Glomerular visceral epithelial cell (primary cell): ENCODE data around the gene CA5A.
"Not testable (repeated sequence)": the region's sequence is repeated elsewhere in the genome, so short reads cannot be mapped to it uniquely, and the experiment has no call there.

Source experiments
- DNase-seq: peaks from one replicate; pipeline ENCODE4 v3.0.0-alpha.2; 2016; ENCODE audit errors: extremely low spot score

CA5A gene

GRCh38 chr16:87947356-87948118 is 11.2 kb upstream of the CA5A start:
- DNase-seq = no peak

DNA sequence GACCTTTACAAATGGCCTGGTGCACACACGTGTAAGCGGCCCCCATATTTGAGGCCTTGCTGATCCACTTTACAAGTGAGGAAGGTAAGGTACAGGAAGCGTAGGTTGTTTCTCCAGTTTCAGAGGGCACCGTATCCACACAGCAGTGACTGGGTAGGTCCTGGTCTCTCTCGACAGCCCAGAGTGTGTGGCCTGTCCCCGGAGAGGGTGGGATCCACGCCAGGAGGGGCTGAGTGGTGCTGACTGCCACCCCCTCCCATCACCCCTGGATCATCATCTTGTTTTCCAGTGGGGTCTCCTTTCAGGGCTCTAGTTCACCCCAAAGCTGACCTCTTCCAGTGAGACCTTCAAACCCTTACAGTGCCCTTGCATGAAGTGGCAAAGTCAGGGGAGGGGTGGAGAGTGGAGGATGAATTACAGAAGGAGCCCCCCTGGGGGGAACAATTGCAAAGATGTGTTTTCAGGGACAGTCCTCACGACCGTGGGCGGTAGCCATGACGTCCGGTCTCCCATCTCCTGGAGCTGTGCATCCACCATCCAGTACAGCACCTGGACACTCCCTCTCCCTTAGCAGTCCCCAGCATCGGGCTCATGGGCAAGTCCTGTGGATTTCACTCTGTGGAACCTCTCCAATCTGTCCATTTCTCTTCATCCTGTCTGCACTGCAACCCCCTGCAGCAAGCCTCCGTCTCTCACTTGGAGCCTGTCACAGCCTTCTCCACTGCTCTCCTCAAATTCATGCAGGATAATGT is 10.4 kb upstream of the CA5A start:
- DNase-seq = no peak

GRCh38 chr16:87945351-87946042 is 9.2 kb upstream of the CA5A start:
- no peak for DNase-seq

DNA sequence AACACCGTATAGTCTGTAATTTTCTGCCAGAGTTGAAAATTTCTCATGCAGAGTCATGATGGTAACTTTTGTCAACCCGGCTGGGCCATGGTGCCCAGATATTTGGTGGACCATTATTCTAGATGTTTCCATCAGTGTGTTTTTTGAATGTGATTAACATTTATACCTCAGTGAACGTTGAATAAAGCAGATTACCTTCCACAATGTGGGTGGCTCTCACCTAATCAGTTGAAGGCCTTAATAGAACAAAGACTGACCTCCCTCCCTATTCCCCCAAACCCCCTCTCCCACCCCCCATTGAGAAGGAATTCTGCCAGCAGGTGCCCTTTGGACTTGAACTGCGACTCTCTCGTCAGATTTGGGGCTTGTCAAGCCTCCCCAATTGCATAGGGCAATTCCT is 6.4 kb upstream of the CA5A start:
- no peak for DNase-seq

- no peak for DNase-seq
These were observed 3.5 kb upstream of the CA5A start for GRCh38 chr16:87939562-87940423.

- no peak for DNase-seq
These were observed 2.2 kb upstream of the CA5A start for GRCh38 chr16:87938412-87938949.

DNA sequence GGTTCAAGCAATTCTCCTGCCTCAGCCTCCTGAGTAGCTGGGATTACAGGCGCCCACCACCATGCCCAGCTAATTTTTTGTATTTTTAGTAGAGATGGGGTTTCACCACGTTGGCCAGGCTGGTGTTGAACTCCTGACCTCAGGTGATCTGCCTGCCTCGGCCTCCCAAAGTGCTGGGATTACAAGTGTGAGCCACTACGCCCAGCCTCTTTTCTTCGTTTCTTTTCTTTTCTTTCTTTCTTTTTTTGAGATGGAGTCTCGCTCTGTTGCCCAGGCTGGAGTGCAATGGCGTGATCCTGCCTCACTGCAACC is 858 bp upstream of the CA5A start:
- DNase-seq = not testable (repeated sequence)

- DNase-seq = not testable (repeated sequence)
These were observed 334 bp downstream of the CA5A start for GRCh38 chr16:87936016-87936374.

- DNase-seq = not testable (repeated sequence)
These were observed 1.4 kb downstream of the CA5A start for GRCh38 chr16:87934752-87935425.

DNA sequence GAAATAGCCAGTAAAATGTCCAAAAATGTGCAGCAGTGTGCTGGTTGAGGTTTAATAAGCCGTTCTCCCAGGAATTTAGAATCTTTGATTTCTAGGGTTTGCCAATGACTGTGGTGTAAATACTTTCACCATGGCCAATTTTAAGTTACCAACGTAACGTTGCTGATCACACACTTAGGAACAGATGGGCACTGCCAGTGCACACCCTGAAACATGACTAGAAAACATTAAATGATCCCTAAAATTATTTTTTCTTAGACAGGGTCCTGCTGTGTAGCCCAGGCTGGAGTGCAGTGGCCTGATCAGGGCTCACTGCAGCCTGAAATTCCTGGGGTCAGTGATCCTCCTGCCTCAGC is 3.2 kb downstream of the CA5A start:
- DNase-seq = no peak

- not testable (repeated sequence) for DNase-seq
These were observed 3.7 kb downstream of the CA5A start for GRCh38 chr16:87932475-87933139.

DNA sequence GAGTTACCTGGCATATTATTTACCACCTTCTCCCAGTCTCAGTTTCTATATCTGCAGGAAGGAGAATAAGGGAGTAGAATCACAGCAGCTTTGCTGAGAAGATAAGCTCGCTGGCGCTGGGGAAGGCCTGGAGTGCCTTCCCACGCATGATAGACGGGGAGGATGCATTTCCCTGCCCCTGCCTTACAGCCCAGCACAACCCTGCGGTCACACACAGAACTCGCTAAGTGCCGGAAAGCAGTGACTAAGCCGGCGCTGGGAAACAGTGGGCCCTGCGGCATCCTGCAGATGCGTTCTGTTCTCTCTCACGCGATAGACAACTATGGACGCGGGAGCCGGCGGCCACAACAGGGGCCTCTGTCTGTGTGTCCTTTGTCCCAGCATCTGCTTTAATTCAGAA is 4.8 kb downstream of the CA5A start:
- no peak for DNase-seq

DNA sequence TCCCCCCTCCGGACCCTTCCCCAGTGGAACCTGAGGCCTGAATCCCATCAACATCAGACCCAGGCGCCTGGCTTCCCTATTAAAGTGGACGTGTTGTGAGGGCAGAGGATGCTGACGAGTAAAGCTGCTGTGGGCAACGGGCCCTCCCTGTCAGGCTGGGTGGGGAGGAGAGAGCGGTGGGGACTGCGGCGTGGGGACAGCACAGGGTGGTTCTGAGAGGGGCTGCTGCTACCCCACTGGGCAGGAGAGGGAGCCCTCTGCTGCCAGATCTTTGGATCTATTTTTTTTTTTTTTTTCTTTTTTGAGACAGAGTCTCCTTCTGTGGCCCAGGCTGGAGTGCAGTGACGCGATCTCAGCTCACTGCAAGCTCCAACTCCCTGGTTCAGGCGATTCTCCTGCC is 5.9 kb downstream of the CA5A start:
- DNase-seq = no peak

DNA sequence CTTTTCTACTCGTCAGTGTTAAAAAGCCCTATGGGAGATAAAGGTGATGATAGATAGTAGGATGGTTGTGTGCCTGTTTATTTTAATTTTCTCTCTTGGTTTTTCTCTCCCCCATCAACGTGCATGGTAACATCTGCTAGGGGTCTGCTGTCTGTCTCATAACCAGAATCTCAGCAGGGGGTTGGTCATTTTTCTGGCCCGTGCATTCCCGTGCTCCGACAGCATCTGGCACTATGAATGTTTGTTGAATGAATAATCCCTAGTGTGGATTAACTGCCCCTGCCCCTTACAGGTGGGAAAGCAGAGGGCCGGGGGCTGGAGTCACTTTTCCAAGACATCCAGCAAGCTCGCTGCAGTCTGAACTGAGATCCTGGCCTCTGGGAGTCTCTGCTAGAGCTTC is 6.3 kb downstream of the CA5A start:
- no peak for DNase-seq

- no peak for DNase-seq
These were observed 9.2 kb downstream of the CA5A start for GRCh38 chr16:87927195-87927562.

- DNase-seq = no peak
These were observed 9.8 kb downstream of the CA5A start for GRCh38 chr16:87926246-87927194.

GRCh38 chr16:87924811-87925670 is 11.3 kb downstream of the CA5A start:
- peak; percentile 81 for DNase-seq

DNA sequence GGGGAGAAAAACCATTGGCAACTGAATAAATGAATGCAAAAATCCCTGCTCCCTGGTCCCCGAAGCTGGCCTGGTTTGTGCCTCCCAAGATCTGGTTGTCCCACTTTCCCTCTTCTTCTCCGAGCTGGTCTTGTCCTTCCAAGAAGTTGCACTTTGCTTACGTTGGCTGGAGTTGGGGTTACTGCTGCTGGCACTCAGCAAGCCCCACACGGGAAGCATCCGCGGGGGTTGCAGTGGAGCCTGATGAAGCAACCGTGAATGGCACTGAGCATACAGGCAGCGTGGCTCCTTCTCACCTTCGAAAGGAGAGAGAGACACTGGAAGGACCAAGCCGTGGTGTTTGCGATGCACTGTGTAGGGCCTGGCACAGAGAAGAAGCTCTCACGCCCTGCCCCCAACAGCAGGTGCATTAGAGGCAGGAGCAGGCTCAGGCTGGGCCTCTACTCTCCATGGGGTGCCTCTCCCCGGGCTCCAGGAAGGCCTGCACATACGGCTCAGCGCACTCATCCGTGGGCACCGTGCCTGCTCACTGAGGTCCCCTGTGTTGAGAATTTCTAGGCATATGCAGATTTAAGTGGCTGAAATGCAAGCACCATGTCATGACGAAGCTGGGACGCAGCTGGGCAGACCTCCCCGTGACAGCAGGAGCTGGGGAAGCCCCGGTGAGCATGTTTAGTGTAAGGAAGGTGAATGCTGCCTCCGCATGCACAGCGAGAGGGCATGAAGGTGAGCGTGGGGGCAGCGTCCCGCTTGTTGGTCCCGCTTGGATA is 12.1 kb downstream of the CA5A start:
- DNase-seq = peak; percentile 69
